ENCODE results near the gene DDX53. TPM values are rescaled to one million over a fixed set of nuclear protein-coding genes. Genes with fewer than 3 reads are reported as not detected.

The DDX53 gene
- total and polyA plus RNA-seq, 9 of the 15 experiments (the other 6 are each of a cell fraction or from before 2014, with no cell fraction given) = 0.25 to 3.3 (median 2.4) TPM

DNA sequence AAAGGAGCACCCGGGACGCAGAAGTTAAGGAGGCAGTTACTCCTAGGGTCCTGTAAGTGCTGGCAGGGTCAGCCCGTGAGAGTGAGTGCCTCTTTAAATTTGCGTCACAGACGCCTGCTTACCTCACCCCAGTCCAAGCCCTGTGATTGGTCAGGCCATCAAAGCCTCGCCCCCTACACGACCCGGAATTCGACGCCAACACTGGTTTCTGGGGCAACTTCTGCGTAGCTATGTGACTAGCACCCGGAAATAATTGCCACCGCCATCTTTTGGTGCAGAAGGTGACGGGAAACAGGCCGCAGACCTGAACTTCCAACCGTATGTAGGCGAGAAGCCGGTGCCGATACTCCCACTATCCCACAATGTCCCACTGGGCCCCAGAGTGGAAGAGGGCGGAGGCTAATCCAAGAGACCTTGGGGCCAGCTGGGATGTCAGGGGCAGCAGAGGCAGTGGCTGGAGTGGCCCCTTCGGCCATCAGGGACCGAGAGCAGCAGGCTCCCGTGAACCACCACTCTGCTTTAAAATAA, at the start of gene DDX53 (continued):
- TF ChIP-seq ZNF217 (CRISPR knock-in tag; IDR thresholded peaks at IDR 0.05) (no peak), GABPA (tag; conservative IDR thresholded peaks at IDR 0.05; ENCODE audit: low read depth) (peak; percentile 93), EHMT2 (IDR thresholded peaks at IDR 0.05) (peak; percentile 76; the same call in 1 of the 2 replicates), FOXM1 (IDR thresholded peaks at IDR 0.05; ENCODE audit: low read depth) (peak; percentile 63; the same call in 1 of the 2 replicates), FOXM1 (CRISPR knock-in tag; IDR thresholded peaks at IDR 0.05; ENCODE audit: low read depth) (no peak), PHF8 (IDR thresholded peaks at IDR 0.05; ENCODE audit: borderline replicate concordance, low read length) (peak; percentile 47; the same call in 1 of the 2 replicates), ATF1 (CRISPR knock-in tag; IDR thresholded peaks at IDR 0.05) (no peak), ATF1 (tag; IDR thresholded peaks at IDR 0.05) (peak; percentile 90), ZNF274 (IDR thresholded peaks at IDR 0.05; ENCODE audit: borderline replicate concordance, low read depth, low read length) (no peak), CREM (IDR thresholded peaks at IDR 0.05; ENCODE audit: low read depth) (peak; percentile 77)
- TF ChIP-seq, protein P1, sequence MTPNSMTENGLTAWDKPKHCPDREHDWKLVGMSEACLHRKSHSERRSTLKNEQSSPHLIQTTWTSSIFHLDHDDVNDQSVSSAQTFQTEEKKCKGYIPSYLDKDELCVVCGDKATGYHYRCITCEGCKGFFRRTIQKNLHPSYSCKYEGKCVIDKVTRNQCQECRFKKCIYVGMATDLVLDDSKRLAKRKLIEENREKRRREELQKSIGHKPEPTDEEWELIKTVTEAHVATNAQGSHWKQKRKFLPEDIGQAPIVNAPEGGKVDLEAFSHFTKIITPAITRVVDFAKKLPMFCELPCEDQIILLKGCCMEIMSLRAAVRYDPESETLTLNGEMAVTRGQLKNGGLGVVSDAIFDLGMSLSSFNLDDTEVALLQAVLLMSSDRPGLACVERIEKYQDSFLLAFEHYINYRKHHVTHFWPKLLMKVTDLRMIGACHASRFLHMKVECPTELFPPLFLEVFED (CRISPR knock-in tag; conservative IDR thresholded peaks at IDR 0.05) = no peak
- TF ChIP-seq, protein P2, sequence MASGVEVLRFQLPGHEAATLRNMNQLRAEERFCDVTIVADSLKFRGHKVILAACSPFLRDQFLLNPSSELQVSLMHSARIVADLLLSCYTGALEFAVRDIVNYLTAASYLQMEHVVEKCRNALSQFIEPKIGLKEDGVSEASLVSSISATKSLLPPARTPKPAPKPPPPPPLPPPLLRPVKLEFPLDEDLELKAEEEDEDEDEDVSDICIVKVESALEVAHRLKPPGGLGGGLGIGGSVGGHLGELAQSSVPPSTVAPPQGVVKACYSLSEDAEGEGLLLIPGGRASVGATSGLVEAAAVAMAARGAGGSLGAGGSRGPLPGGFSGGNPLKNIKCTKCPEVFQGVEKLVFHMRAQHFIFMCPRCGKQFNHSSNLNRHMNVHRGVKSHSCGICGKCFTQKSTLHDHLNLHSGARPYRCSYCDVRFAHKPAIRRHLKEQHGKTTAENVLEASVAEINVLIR (CRISPR knock-in tag; IDR thresholded peaks at IDR 0.05) = peak; percentile 32; the same call in 1 of the 2 replicates
- TF ChIP-seq, protein P3, sequence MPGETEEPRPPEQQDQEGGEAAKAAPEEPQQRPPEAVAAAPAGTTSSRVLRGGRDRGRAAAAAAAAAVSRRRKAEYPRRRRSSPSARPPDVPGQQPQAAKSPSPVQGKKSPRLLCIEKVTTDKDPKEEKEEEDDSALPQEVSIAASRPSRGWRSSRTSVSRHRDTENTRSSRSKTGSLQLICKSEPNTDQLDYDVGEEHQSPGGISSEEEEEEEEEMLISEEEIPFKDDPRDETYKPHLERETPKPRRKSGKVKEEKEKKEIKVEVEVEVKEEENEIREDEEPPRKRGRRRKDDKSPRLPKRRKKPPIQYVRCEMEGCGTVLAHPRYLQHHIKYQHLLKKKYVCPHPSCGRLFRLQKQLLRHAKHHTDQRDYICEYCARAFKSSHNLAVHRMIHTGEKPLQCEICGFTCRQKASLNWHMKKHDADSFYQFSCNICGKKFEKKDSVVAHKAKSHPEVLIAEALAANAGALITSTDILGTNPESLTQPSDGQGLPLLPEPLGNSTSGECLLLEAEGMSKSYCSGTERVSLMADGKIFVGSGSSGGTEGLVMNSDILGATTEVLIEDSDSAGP (CRISPR knock-in tag; IDR thresholded peaks at IDR 0.05) = peak; percentile 95
